HG02981 (cell line): Measurements from ENCODE around the gene GUCY1B1.
A peak's percentile ranks its signal among the peaks of the same experiment; 100 is the strongest.
"Not testable (repeated sequence)": the region's sequence is repeated elsewhere in the genome, so short reads cannot be mapped to it uniquely, and the experiment has no call there.

Experiments used
- ATAC-seq: cut with Tn5 transposase; IDR thresholded peaks from one replicate; pipeline ENCODE4 v1.9.1; 2021; ENCODE audit warnings: mild to moderate bottlenecking, moderate library complexity; ENCODE audit not compliant: unreplicated experiment

The GUCY1B1 gene

DNA sequence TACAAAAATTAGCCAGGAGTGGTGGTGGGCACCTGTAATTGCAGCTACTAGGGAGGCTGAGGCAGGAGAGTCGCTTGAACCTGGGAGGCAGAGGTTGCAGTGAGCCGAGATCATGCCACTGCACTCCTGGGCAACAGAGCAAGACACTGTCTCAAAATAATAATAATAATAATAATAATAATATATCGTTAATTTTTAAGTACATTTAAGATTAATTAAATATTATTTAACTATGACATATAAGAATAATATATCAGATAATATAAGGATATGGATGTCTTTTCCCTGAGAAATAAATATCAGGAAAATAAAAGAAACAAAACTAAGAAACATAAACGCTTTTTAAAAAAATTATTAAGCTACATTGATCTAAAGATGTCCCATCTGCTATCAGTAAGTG, 38.8 kb downstream of the GUCY1B1 start:
- ATAC-seq, result not testable (repeated sequence)

DNA sequence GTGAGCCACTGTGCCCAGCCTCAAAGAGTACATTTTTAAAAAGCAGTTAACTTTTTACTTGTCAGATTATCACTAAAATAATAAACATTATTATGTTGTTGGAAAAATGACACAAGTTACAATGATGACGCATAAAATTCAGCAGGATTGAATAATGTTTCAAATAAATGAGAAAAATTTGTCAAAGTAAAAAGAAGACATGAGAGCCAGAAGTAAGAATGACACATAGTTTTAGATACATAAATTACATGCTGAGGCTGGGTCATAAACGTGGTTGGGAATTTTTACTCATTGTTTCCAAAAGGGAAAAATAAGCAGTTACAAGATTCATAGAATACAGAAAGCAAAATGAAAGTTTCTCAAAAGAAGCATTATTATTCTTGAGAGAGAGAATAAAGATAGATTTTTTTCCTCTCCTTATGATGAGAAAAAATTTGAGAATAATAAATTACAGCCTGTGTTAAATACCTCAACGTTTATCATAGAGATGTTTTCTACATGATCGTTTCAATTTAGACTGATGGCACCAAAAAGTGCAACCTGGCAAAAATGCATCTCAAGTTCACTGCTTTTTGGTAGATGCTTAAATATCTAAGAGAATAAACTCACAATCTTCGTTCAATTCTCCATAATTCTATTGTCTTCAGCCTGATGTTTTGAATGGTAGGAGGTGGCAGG, 40.4 kb downstream of the GUCY1B1 start:
- ATAC-seq, result no peak

DNA sequence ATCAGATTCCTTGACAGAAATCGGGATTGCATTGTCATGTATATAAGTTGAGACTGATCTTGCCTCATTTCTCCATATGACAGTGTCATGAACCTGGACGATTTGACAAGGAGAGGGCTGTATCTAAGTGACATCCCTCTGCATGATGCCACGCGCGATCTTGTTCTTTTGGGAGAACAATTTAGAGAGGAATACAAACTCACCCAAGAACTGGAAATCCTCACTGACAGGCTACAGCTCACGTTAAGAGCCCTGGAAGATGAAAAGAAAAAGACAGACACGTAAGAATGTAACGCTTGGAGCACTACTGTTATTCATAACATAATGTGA, 40.9 kb downstream of the GUCY1B1 start:
- ATAC-seq, result no peak

DNA sequence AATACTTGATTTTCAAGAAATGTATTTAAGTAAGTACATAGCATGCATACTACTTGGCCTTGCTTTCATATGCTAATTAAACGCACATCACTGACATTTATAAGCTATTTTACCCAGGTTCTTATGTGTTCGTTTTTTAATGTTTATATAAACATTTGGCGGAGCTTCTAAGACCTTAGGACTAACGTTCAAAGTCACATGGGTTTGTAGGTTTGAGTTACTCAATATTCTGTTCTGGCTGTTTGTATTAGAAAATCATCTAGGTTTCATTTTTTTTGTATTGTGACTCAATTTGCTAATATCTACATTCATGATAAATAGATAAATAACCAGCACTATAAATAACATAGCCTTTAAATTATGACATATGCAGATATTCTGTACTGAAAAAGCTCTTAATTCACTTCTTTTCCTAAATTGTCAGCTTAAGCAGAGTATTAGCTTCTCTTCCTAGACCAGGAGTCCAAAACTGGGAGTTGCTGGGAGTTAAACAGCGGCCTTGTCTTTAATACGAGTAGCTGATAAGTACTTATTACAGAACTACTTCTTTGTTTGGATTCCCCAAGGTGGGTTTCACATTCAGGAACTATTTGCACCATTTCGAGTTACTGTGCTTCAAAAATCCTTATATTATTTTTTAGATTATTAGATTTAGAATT, 42.0 kb downstream of the GUCY1B1 start:
- ATAC-seq, result no peak

DNA sequence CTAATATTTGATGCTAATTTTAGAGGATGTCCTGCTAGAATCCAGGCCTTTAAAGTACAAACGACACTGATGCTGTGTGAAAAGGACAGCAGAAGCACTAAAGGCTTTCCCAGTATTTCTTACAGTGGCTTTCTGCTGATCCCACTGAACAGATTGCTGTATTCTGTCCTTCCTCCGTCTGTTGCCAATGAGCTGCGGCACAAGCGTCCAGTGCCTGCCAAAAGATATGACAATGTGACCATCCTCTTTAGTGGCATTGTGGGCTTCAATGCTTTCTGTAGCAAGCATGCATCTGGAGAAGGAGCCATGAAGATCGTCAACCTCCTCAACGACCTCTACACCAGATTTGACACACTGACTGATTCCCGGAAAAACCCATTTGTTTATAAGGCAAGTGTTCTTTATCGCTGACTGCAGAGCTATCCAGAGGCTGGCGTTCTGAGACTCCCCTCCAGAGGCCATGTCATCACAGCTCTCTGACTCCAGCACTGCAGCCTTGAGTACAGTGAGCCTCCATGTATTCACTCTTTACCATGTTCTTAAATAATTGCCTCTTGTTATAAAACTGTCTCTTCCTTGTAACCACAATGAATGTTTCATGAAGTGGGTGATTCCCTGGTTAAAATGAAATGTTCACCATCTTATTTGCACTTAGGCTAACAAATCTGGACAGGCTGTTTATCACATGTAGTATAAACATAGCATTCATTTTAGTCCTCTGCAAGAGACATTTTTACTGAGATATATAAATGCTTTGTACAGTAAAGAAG, 43.6 kb downstream of the GUCY1B1 start:
- no peak for ATAC-seq

DNA sequence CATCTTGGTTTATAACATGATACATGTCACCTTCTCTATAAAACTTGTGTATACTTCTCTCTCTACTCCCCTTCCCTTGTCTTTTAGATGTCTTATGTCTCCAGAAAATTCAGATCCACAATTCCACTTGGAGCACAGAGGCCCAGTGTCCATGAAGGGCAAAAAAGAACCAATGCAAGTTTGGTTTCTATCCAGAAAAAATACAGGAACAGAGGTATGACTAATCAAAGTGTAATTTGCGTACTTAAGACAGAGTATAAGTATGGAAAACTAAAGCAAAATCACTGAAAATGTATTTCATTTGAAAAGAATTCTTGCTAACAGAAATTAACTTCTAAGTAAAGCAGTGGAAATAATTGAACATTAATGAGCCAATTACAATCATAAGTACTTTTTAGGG, 46.2 kb downstream of the GUCY1B1 start:
- ATAC-seq, result no peak

DNA sequence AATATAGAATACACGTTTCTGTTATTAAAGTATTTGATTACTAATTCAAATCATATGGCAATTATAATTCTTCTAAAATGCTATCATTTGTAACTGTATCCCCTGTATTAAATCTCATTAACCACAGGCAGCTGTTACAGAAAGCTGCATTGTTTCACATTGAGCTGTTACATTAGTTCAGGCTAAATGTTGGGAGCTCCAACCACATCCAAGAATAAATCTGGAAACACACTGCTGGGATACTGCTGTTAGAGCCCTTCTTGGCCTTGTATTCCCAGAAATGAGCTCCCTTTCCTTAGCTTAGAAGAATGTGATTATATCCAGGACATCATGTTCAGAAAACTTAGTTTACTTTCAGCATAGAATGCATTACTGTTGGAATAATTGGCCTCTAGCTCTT, 48.2 kb downstream of the GUCY1B1 start:
- no peak for ATAC-seq

DNA sequence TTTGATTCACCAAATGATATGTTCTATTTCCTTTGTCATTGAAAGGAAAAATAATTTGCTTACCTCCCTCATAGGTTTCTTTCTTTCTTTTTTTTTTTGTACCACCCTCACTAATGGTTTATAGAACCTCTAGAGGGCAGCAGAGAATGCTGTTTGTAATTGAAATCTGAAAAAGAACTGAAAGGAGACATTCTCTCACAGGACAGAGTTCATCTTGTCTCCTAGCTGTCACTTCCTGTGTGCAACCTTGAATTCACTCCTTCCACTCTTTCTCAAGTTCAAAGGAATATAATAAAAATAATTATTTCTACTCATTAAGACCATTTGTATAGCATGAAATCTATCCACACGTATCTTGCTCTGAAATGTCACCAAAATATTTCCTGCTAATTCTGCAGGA, 51.0 kb downstream of the GUCY1B1 start:
- ATAC-seq, result peak; percentile 98

DNA sequence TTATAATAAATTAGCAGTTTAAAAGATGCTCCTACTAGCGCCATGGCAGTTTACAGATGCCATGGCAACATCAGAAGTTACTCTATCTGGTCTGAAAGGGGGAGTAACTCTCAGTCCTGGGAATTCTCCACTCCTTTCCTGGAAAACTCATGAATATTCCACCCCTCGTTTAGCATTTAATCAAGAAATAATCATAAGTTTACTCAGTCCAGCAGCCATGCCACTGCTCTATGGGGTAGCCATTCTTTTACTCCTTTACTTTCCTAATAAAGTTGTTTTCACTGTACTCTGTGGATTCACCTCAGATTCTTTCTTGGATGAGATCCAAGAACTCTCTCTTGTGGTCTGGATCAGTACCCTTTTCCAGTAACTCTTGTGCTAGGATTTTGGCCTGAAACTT, 52.3 kb downstream of the GUCY1B1 start:
- ATAC-seq, result no peak

DNA sequence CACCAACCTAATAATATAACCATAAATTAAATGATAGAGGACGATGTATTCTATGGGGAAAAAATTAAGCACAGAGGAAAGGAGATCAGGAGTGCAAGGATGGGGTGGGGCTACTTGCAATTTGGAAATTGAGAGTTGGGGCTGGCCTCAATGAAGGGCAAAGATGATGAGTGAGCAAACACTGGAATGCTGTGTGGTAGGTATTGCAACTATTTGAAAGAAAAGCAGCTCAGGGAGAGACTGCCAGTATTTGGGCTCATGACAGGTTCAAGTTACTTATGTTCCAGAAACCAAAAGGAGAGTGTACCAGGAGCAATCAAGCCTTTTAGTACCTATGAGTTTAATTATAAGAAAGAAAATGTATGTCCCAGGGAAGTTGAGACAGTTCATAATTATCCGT, 59.8 kb downstream of the GUCY1B1 start:
- ATAC-seq, result no peak

DNA sequence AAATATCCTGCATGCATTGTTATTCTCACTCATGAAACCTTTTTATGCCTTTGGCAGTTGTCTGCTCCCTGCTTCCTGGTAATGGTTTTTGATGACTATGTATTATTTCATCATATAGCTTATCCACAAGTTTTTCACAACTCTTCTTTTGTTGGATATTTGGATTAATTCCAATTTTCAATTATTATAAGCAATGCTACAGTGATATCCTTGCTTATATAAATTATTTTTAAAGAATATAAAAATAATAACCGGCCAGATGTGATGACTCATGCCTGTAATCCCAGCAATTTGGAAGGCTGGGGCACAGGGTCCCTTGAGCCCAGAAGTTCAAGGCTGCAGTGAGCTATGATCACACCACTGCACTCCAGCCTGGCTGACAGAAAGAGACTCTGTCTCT, 60.2 kb downstream of the GUCY1B1 start:
- no peak for ATAC-seq

DNA sequence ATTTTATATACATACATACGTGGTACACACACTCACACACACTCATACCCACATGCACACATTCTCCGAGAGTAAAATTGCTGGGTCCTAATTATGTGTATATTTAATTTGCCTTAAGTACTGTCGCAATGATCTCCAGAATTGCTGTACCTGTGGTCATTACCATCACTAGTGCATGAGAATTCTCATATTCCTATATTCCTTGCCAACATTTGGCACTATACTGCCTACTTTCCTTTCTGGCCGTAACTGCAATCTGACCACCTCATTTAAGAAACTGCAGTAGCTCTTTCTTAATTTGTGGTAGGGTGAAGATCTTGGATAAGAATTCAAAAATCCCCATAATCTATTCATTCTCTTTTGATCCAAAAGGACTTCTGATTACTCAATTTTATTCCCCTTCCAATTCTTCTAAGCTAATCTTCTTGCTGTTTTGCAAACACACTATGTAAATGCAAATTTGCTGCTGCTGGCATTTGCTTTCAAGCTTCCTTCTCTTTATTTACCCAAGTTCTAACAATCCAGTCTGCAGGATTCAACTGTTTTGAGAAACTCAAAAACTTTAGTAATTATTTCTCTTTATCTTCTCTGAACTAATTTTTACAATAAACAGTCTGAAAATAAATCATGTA, 62.2 kb downstream of the GUCY1B1 start:
- ATAC-seq, result no peak

DNA sequence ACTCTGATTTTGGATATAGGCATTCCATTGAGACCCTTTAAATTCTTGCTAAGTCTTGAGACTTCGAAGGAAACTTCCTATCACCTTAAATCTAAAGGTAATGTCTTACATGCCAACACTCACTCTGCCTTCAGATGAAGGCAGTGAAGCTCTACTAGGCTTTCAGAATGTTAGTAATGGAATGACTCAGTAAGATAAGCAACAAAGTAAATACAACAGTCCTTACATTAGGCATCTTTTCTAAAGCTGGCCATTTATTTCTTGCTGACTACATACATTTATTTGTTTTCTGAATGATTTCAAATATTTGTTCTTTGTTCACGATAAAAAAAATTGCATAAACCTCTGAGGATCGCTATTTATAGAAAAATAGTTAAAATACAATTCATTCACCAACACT, 63.8 kb downstream of the GUCY1B1 start:
- no peak for ATAC-seq

DNA sequence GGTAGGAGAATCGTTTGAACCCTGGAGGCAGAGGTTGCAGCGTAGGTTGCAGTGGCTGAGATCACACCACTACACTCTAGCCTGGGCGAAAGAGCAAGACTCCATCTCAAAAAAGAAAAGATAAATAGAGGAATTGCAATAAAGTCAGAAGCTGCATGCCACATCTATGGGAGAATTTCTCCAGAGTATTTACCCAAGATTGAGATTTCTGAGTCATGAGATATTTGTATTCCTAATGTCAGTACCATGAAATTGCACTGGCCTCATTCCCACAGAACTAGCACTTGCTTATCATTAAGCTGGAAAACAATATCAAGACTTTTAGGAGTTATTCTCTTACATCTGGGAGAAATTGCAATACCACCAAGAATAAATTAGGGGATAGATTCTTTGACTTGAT, 69.8 kb downstream of the GUCY1B1 start:
- no peak for ATAC-seq

DNA sequence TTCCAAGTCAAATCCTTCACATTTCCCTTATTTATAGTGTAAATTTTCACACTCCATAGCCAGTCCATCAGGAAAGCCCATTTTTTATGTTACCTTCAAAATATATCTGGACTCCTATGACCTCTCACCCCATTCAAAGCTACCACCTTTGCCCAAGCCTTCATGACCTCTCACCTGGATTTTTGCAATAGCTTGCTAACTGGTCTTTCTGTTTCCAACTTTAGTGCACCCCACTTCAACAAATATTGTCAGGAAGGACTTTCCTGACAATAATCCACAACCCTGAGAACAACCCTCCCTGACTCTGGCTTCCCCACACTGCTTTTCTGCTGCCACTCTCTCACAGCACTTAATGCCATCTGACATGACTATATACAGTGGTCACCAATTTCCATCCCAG, 73.8 kb downstream of the GUCY1B1 start:
- no peak for ATAC-seq

DNA sequence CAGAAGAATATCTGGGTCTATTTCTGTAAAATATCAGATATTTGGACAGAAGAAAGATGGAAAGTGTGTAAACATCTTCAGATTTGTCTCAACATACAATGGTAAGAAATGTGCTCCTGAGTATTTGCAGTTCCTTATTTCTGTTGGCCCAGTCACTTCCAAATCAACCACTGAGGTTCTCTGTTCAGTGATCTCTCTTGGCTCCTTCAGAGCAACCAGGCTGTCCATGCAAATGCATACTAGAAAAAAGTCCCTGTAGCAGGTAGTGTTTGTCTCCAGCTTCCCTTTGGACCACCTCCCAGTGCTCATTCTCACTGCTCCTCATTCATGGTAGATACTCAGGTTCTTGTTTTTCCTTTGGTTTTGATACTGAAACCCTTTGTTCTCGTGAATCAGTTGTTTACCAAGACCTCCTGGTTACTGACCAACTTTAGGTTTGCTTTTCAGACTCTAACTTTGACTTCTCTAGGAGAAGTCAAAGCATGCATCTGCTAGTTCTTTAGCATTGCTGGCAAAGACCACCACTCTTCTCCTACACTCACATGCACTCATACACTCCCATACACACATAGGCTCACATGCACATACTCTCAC, 78.5 kb downstream of the GUCY1B1 start:
- ATAC-seq, result peak; percentile 64

DNA sequence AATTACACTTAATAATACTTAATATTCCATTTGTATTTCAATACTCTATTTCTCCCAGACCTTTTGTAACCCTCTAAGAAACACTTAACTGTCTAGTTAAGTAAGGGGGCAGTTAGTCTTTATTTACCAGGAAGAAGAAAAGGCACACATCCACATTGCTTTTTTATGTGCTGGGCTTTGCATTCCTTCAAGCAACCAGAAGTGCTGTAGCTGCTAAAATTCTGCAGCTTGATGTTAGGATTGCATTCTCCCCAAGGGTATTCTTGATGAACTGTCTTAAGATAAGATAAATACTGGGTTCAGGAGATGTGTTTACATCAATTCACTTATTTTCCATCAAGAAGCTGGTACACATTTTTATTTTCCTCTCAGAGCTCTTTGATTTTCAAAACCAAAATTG, 83.3 kb downstream of the GUCY1B1 start:
- ATAC-seq, result no peak

DNA sequence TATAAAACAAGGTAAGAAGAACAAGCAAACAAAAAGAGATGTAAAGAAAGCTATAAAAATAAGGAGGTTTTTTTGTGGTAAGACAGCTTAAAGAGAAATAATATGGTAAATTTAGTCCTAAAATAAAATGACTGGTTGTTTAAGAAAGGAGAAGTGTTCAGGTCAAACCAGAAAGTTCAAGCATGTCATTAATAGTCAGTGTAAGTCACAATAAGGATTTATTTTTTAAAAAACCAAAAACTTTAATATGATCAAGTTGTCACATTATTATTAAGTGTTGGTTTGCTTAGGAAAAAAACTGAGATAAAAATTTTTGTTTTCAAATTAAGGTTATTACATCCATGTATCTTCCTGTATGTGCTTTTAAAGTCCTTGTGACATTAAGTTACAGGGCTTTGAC, 88.1 kb downstream of the GUCY1B1 start:
- ATAC-seq, result no peak

DNA sequence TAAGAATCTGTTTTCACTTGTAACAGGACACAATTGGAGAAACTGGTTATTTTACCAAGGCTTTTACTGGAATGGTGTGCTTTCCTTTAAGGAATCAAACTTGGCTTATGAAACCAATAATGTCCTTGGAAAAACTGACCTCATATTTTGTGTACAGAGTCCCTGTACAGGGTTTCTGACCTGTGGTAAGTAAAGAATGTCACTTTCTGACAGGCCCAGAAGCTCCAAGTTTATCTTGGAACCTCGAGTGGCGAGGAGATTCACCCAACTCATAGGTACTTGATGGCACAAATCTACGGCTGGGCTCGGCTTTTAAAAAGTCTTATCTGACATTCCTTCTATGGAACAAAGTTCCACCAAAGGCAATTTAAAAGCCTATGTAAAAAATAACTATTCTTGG, 90.2 kb downstream of the GUCY1B1 start:
- no peak for ATAC-seq

DNA sequence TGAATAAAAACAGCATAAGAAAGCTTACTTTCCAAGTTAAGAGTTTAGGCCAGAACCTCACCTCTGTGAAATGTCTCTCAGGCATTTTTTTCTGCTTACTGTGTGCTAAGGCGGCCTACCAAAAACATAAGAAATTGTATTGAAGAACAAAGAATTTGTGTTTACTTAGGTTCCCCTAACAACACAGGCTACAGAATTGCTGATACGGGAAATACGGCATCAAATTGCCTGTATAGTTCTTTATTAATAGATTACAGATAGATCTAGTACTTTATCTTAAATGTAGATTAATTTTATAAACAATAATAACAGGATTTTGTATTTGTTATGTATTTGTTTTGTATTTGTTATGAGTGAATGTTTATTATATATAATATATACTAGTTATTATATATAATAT, 94.4 kb downstream of the GUCY1B1 start:
- no peak for ATAC-seq

DNA sequence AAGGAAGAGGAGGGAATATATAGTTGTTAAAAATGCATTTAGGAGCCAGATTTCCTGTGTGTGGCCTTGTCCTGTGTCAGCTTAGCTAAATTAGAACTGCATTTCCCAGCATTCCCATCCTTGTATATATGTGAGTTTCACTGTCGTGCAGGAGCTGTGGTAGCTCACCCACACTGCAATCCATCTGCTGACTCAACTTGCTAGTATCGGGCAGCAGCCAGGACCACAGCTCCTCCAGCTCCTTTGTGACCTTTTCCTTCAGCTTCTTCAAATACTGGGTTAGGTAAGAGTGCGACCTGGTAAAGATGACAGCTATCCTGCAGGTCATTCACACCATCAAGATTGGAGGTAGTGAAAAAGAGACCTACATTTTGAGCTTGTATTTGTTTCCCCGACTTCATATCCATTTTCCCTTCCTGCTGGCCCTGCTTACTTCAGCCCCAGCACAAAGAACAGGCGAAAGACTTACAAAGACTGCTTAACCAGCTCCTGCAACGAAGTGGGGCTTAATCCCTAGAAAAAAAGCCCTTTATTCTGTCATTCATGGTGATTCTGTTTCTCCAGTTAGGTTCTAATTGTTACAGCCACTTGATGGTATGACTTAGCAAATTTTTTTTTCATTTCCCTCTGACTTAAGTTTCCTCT, 95.9 kb downstream of the GUCY1B1 start:
- no peak for ATAC-seq
